BLaER1 (cell line): ENCODE measurements around the gene ERO1B.
A peak's percentile ranks its signal among the peaks of the same experiment; 100 is the strongest.

Experiments
- H3K27ac ChIP-seq: shearing (Covaris generic); formaldehyde crosslinking; 2 replicates; pipeline ENCODE4 v1.8.1; 2022
- H3K27me3 ChIP-seq: shearing (Covaris generic); formaldehyde crosslinking; 2 replicates; pipeline ENCODE4 v1.8.1; 2022
- H3K36me3 ChIP-seq: shearing (Covaris generic); formaldehyde crosslinking; 2 replicates; pipeline ENCODE4 v1.8.1; 2022
- H3K4me1 ChIP-seq: shearing (Covaris generic); formaldehyde crosslinking; 2 replicates; pipeline ENCODE4 v1.8.1; 2022
- H3K4me2 ChIP-seq: shearing (Covaris generic); formaldehyde crosslinking; 2 replicates; pipeline ENCODE4 v1.8.1; 2022
- H3K4me3 ChIP-seq: shearing (Covaris generic); formaldehyde crosslinking; 2 replicates; pipeline ENCODE4 v1.8.1; 2022
- H3K9ac ChIP-seq: shearing (Covaris generic); formaldehyde crosslinking; 2 replicates; pipeline ENCODE4 v1.8.1; 2022
- H3K9me3 ChIP-seq: shearing (Covaris generic); formaldehyde crosslinking; 2 replicates; pipeline ENCODE4 v1.8.1; 2022
- H4K20me1 ChIP-seq: shearing (Covaris generic); formaldehyde crosslinking; 2 replicates; pipeline ENCODE4 v1.8.1; 2022
- Cebpa-rat ChIP-seq: shearing (Covaris generic); IDR thresholded peaks from 2 replicates; pipeline ENCODE4 v1.8.1; 2022

The ERO1B gene

GRCh38 chr1:236282719-236283118 is 961 bp upstream of the ERO1B start:
- H4K20me1 ChIP-seq, result peaks cover 23% of the 10 kb centered on the region
- peak overlapping the region; percentile 97 for H3K9ac ChIP-seq
- H3K4me3 ChIP-seq, result peak overlapping the region; percentile 99
- peaks cover 10% of the 10 kb centered on the region for H3K9me3 ChIP-seq
- H3K27me3 ChIP-seq, result no peaks in the 10 kb centered on the region
- H3K4me2 ChIP-seq, result peak overlapping the region; percentile 88
- peaks cover 3% of the 10 kb centered on the region; the same call in 1 of the 2 replicates for H3K36me3 ChIP-seq
- peak overlapping the region; percentile 94 for H3K27ac ChIP-seq
- H3K4me1 ChIP-seq, result peaks cover 71% of the 10 kb centered on the region
- no peak for TF ChIP-seq Cebpa-rat

- Histone ChIP-seq H3K27ac (peak overlapping the region; percentile 94), H3K9me3 (peaks cover 9% of the 10 kb centered on the region), H3K4me2 (peak overlapping the region; percentile 88)
These were observed 613 bp upstream of the ERO1B start for GRCh38 chr1:236282425-236282716.

DNA sequence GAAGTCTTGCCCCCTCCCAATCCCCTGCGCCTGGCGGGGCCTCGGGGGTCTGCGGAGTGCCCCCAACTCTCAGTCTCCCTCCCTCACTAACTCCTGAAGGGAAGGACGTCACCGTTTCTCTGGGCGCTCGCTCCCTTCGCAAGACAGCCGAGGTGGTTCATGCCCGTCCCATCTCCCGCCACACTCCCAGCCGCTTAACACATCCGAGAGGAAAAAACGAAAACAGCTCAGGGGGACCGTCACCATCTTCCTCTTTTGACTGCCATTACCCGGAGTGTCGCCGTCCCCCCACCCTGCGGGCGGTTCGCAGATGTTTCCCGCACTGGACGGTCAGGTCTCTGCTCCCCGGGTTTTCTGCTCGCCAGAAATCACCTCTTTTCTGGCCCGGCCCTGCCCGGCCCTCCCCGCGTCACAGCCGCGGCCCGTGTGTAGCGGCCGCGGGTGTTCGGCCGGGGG is 532 bp downstream of the ERO1B start:
- peak overlapping the region; percentile 94 for H3K27ac ChIP-seq
- H3K4me1 ChIP-seq, result peaks cover 56% of the 10 kb centered on the region

More at GRCh38 chr1:236282425-236282716, 613 bp upstream of the ERO1B start:
- H3K4me3 ChIP-seq, result peak overlapping the region; percentile 99
- H3K36me3 ChIP-seq, result peaks cover 4% of the 10 kb centered on the region; the same call in 1 of the 2 replicates
- H3K27me3 ChIP-seq, result no peaks in the 10 kb centered on the region
- peak overlapping the region; percentile 97 for H3K9ac ChIP-seq
- peaks cover 68% of the 10 kb centered on the region for H3K4me1 ChIP-seq
- peaks cover 23% of the 10 kb centered on the region for H4K20me1 ChIP-seq
- TF ChIP-seq Cebpa-rat, result no peak

GRCh38 chr1:236280438-236281197 is 1.1 kb downstream of the ERO1B start:
- TF ChIP-seq Cebpa-rat, result no peak
- Histone ChIP-seq H3K4me3 (peak overlapping the region; percentile 99), H3K27ac (peak overlapping the region; percentile 94), H3K27me3 (no peaks in the 10 kb centered on the region), H3K9me3 (peaks cover 23% of the 10 kb centered on the region), H3K9ac (peak overlapping the region; percentile 97), H3K36me3 (peaks cover 21% of the 10 kb centered on the region), H4K20me1 (peaks cover 26% of the 10 kb centered on the region), H3K4me2 (peak overlapping the region; percentile 89), H3K4me1 (peaks cover 50% of the 10 kb centered on the region)

More for the DNA sequence above, 532 bp downstream of the ERO1B start:
- Histone ChIP-seq H3K36me3 (peaks cover 15% of the 10 kb centered on the region), H3K27me3 (no peaks in the 10 kb centered on the region), H3K4me3 (peak overlapping the region; percentile 99), H3K4me2 (peak overlapping the region; percentile 89), H3K9ac (peak overlapping the region; percentile 97), H4K20me1 (peaks cover 23% of the 10 kb centered on the region), H3K9me3 (peaks cover 19% of the 10 kb centered on the region)
- no peak for TF ChIP-seq Cebpa-rat

GRCh38 chr1:236275586-236275985 is 6.2 kb downstream of the ERO1B start:
- TF ChIP-seq Cebpa-rat, result no peak
- H3K4me1 ChIP-seq, result peaks cover 24% of the 10 kb centered on the region
- no peak overlapping the region for H3K4me2 ChIP-seq
- H3K27ac ChIP-seq, result no peak overlapping the region
- H3K4me3 ChIP-seq, result no peak overlapping the region
- H3K9ac ChIP-seq, result no peak overlapping the region
- H4K20me1 ChIP-seq, result peaks cover 71% of the 10 kb centered on the region
- H3K9me3 ChIP-seq, result peaks cover 23% of the 10 kb centered on the region
- no peaks in the 10 kb centered on the region for H3K27me3 ChIP-seq
- peaks cover 25% of the 10 kb centered on the region for H3K36me3 ChIP-seq

DNA sequence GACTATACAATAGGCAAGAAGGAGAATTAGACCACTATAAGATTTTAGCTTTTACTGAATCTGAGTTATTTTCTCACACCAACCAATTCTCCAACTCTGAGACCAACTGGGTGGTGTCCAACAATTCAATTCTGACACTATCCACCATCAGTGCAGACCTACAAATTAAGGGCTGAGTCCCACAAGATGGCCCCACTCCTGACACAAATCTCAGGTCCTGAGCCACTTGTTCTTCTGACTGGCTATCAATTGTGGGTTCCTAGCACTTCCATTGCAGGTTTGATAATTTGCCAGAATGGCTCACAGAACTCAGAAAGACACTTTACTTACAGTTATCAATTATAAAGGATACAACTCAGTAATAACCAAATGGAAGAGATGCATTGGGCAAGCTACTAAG is 6.7 kb downstream of the ERO1B start:
- peaks cover 25% of the 10 kb centered on the region for H3K36me3 ChIP-seq
- no peak overlapping the region for H3K4me2 ChIP-seq
- H3K27ac ChIP-seq, result no peak overlapping the region
- H3K9me3 ChIP-seq, result peaks cover 23% of the 10 kb centered on the region
- H3K9ac ChIP-seq, result no peak overlapping the region
- no peaks in the 10 kb centered on the region for H3K27me3 ChIP-seq
- peaks cover 71% of the 10 kb centered on the region for H4K20me1 ChIP-seq
- no peak overlapping the region for H3K4me3 ChIP-seq
- H3K4me1 ChIP-seq, result peaks cover 19% of the 10 kb centered on the region
- no peak for TF ChIP-seq Cebpa-rat

- TF ChIP-seq Cebpa-rat, result no peak
- H3K9me3 ChIP-seq, result peaks cover 22% of the 10 kb centered on the region
- peaks cover 70% of the 10 kb centered on the region for H4K20me1 ChIP-seq
- H3K4me3 ChIP-seq, result no peak overlapping the region
- H3K27me3 ChIP-seq, result no peaks in the 10 kb centered on the region
- H3K9ac ChIP-seq, result no peak overlapping the region
- H3K27ac ChIP-seq, result no peak overlapping the region
- peaks cover 8% of the 10 kb centered on the region; the same call in 1 of the 2 replicates for H3K4me1 ChIP-seq
- H3K36me3 ChIP-seq, result peaks cover 36% of the 10 kb centered on the region
- no peak overlapping the region for H3K4me2 ChIP-seq
These were observed 8.4 kb downstream of the ERO1B start for GRCh38 chr1:236273358-236273757.

GRCh38 chr1:236269439-236269838 is 12.3 kb downstream of the ERO1B start:
- TF ChIP-seq Cebpa-rat, result no peak
- no peak overlapping the region for H3K4me3 ChIP-seq
- peaks cover 55% of the 10 kb centered on the region for H4K20me1 ChIP-seq
- no peak overlapping the region for H3K4me2 ChIP-seq
- no peaks in the 10 kb centered on the region; the same call in 1 of the 2 replicates for H3K9me3 ChIP-seq
- H3K36me3 ChIP-seq, result peaks cover 51% of the 10 kb centered on the region
- H3K27me3 ChIP-seq, result no peaks in the 10 kb centered on the region
- H3K27ac ChIP-seq, result no peak overlapping the region
- H3K9ac ChIP-seq, result no peak overlapping the region
- peaks cover 8% of the 10 kb centered on the region; the same call in 1 of the 2 replicates for H3K4me1 ChIP-seq

DNA sequence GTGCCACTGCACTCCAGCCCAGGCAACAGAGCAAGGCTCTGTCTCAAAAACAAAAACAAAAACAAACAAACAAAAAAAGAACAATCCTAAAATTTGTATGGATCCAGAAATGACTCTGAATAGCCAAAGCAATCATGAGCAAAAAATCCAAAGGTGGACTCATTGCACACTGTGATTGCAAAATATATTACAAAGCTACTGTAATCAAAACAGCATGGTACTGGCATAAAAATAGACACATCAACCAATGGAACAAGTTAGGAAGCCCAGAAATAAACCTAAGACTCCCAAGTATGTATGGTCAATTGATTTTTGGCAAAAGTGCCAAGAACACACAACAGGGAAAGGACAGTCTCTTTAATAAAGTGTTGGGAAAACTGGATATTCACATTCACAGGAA is 19.9 kb downstream of the ERO1B start:
- TF ChIP-seq Cebpa-rat, result no peak
- Histone ChIP-seq H3K4me3 (0 out of 2 replicates have a peak overlapping the region, but pooled peaks have one; percentile 12), H4K20me1 (peaks cover 4% of the 10 kb centered on the region; the same call in 1 of the 2 replicates), H3K4me1 (no peaks in the 10 kb centered on the region), H3K9me3 (peaks cover 70% of the 10 kb centered on the region), H3K4me2 (no peak overlapping the region), H3K27ac (no peak overlapping the region), H3K36me3 (peaks cover 97% of the 10 kb centered on the region), H3K9ac (no peak overlapping the region), H3K27me3 (no peaks in the 10 kb centered on the region)

GRCh38 chr1:236261033-236261432 is 20.7 kb downstream of the ERO1B start:
- Histone ChIP-seq H3K4me2 (no peak overlapping the region), H3K4me1 (no peaks in the 10 kb centered on the region), H4K20me1 (peaks cover 13% of the 10 kb centered on the region; the same call in 1 of the 2 replicates), H3K27ac (no peak overlapping the region), H3K27me3 (no peaks in the 10 kb centered on the region), H3K9ac (no peak overlapping the region), H3K4me3 (no peak overlapping the region), H3K9me3 (peaks cover 72% of the 10 kb centered on the region), H3K36me3 (peaks cover 97% of the 10 kb centered on the region)
- TF ChIP-seq Cebpa-rat, result no peak
